Middle frontal gyrus (tissue), 1 donor: Measurements from ENCODE around the gene E2F3.

ENCODE experiments used
- DNase-seq: peaks from one replicate; pipeline ENCODE4 v3.0.0-alpha.2; 2015; ENCODE audit warnings: low spot score; ENCODE audit errors: extremely low spot score

Gene E2F3

GRCh38 chr6:20401205-20402091 lies at the start of gene E2F3:
Gene E2F3, plus strand, starts transcription at chr6:20401879. Its CDS starts 354 bp downstream, at chr6:20402233.
- DNase-seq, result peak; percentile 98

GRCh38 chr6:20352346-20352745 lies 49.3 kb upstream of the E2F3 start:
- no peak for DNase-seq

GRCh38 chr6:20353134-20353533 lies 48.5 kb upstream of the E2F3 start:
- DNase-seq, result no peak

GRCh38 chr6:20354366-20354765 lies 47.3 kb upstream of the E2F3 start:
- DNase-seq, result no peak

- DNase-seq, result no peak
Observed at GRCh38 chr6:20360471-20361119, 41.1 kb upstream of the E2F3 start.

GRCh38 chr6:20362623-20363022 lies 39.1 kb upstream of the E2F3 start:
- DNase-seq, result no peak

- DNase-seq, result no peak
Observed at GRCh38 chr6:20364327-20364726, 37.4 kb upstream of the E2F3 start.

- no peak for DNase-seq
Observed at GRCh38 chr6:20365456-20365855, 36.2 kb upstream of the E2F3 start.

- no peak for DNase-seq
Observed at GRCh38 chr6:20366082-20366830, 35.4 kb upstream of the E2F3 start.

GRCh38 chr6:20367743-20368485 lies 33.8 kb upstream of the E2F3 start:
- DNase-seq, result peak; percentile 33

GRCh38 chr6:20370393-20370792 lies 31.3 kb upstream of the E2F3 start:
- no peak for DNase-seq

GRCh38 chr6:20370801-20371200 lies 30.9 kb upstream of the E2F3 start:
- DNase-seq, result no peak

GRCh38 chr6:20375436-20375835 lies 26.2 kb upstream of the E2F3 start:
- DNase-seq, result no peak

GRCh38 chr6:20377623-20378265 lies 23.9 kb upstream of the E2F3 start:
- no peak for DNase-seq

GRCh38 chr6:20379231-20379630 lies 22.4 kb upstream of the E2F3 start:
- no peak for DNase-seq

GRCh38 chr6:20386218-20386617 lies 15.5 kb upstream of the E2F3 start:
- no peak for DNase-seq

GRCh38 chr6:20389066-20389465 lies 12.6 kb upstream of the E2F3 start:
- DNase-seq, result no peak

GRCh38 chr6:20393297-20393696 lies 8.4 kb upstream of the E2F3 start:
- DNase-seq, result no peak

GRCh38 chr6:20399518-20399917 lies 2.2 kb upstream of the E2F3 start:
- DNase-seq, result no peak

GRCh38 chr6:20400456-20401204 lies 1.0 kb upstream of the E2F3 start:
- DNase-seq, result no peak
